22Rv1 (cell line): ENCODE results near the gene CPLANE2.
"Not testable (repeated sequence)": the region's sequence is repeated elsewhere in the genome, so short reads cannot be mapped to it uniquely, and the experiment has no call there.

ENCODE experiments used
- H3K27ac ChIP-seq: fragments of 450-650 bp; 2 replicates; pipeline ENCODE4 v1.5.1; 2017
- CTCF ChIP-seq: fragments of 450-650 bp; IDR thresholded peaks from 2 replicates; pipeline ENCODE4 v1.5.1; 2017; ENCODE audit warnings: mild to moderate bottlenecking
- ZFX ChIP-seq: fragments of 450-650 bp; IDR thresholded peaks from 2 replicates; pipeline ENCODE4 v1.6.1; 2017; ENCODE audit warnings: antibody characterized with exemption, borderline replicate concordance

Gene CPLANE2

GRCh38 chr1:16266411-16267118, 29.6 kb upstream of the CPLANE2 start:
- no peak overlapping the region for H3K27ac ChIP-seq
- no peak for TF ChIP-seq ZFX
- TF ChIP-seq CTCF: no peak

GRCh38 chr1:16262067-16262466, 25.1 kb upstream of the CPLANE2 start:
- H3K27ac ChIP-seq: no peak overlapping the region
- TF ChIP-seq CTCF: no peak

GRCh38 chr1:16260814-16261213, 23.8 kb upstream of the CPLANE2 start:
- TF ChIP-seq ZFX (no peak), CTCF (no peak)

GRCh38 chr1:16258591-16259135, 21.7 kb upstream of the CPLANE2 start:
- TF ChIP-seq CTCF: no peak
- H3K27ac ChIP-seq: no peak overlapping the region

More at GRCh38 chr1:16260814-16261213, 23.8 kb upstream of the CPLANE2 start:
- no peak overlapping the region for H3K27ac ChIP-seq

GRCh38 chr1:16257968-16258367, 21.0 kb upstream of the CPLANE2 start:
- TF ChIP-seq ZFX (no peak), CTCF (no peak)
- no peak overlapping the region for H3K27ac ChIP-seq

GRCh38 chr1:16257556-16257955, 20.6 kb upstream of the CPLANE2 start:
- not testable (repeated sequence) for H3K27ac ChIP-seq

GRCh38 chr1:16256478-16256877, 19.5 kb upstream of the CPLANE2 start:
- H3K27ac ChIP-seq: no peak overlapping the region
- TF ChIP-seq ZFX (no peak), CTCF (no peak)
